HG02798 (cell line): Measurements from ENCODE around the gene C11orf98.
"Not testable (repeated sequence)": the region's sequence is repeated elsewhere in the genome, so short reads cannot be mapped to it uniquely, and the experiment has no call there.

Experiments
- ATAC-seq: cut with Tn5 transposase; IDR thresholded peaks from one replicate; pipeline ENCODE4 v1.9.1; 2021; ENCODE audit warnings: mild to moderate bottlenecking; ENCODE audit not compliant: unreplicated experiment, poor library complexity

Gene C11orf98

DNA sequence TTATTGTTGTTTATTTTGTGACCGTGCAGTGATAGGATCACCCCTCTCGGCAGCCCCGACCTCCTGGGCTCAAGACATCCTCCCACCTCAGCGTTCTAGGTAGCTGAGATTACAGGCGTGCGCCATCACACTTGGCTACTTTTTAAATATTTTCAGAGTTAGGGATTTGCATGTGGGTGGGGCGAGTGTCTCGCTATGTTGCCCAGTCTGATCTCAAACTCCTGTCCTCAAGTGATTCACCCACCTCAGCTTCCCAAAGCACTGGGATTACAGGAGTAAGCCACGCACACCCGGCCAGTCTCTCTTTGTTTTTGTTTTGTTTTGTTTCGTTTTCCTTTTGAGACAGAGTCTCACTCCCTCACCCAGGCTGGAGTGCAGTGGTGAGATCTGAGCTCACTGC lies 10.7 kb downstream of the C11orf98 start:
- no peak for ATAC-seq

GRCh38 chr11:62652161-62653006 lies 12.6 kb downstream of the C11orf98 start:
- no peak for ATAC-seq

DNA sequence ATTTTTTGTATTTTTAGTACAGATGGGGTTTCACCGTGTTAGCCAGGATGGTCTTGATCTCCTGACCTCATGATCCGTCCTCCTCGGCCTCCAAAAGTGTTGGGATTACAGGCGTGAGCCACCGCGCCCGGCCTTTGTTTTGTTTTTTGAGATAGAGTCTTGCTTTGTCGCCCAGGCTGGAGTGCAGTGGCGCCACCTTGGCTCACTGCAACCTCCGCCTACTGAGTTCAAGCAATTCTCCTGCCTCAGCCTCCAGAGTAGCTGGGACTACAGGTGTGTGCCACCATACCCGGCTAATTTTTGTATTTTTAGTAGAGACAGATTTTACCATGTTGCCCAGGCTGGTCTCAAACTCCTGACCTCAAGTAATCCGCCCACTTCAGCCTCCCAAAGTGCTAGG lies 14.7 kb downstream of the C11orf98 start:
- not testable (repeated sequence) for ATAC-seq

- no peak for ATAC-seq
These were observed 15.5 kb downstream of the C11orf98 start for GRCh38 chr11:62649486-62649885.

DNA sequence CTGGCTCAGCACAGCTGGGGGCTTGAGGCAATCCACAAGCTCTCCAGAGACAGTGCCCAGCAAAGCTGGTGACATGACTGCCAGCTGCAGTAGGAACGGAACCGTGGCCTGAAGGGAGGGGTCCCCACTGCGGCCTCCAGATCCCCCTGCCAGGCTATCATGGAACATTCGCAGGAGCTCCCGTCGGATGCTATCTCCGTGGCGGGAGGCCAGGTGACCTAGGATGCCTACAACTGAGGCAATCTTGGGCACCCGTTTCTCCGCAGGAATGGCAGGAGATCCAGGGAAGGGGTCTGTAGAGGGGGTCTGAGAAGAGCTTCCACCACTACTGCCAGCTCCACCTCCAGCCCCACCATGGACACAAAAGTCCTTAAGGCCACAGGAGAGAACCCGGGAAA lies 16.0 kb downstream of the C11orf98 start:
- no peak for ATAC-seq

- ATAC-seq = no peak
These were observed 16.6 kb downstream of the C11orf98 start for GRCh38 chr11:62648185-62648966.

GRCh38 chr11:62647609-62648005 lies 17.4 kb downstream of the C11orf98 start:
- no peak for ATAC-seq

DNA sequence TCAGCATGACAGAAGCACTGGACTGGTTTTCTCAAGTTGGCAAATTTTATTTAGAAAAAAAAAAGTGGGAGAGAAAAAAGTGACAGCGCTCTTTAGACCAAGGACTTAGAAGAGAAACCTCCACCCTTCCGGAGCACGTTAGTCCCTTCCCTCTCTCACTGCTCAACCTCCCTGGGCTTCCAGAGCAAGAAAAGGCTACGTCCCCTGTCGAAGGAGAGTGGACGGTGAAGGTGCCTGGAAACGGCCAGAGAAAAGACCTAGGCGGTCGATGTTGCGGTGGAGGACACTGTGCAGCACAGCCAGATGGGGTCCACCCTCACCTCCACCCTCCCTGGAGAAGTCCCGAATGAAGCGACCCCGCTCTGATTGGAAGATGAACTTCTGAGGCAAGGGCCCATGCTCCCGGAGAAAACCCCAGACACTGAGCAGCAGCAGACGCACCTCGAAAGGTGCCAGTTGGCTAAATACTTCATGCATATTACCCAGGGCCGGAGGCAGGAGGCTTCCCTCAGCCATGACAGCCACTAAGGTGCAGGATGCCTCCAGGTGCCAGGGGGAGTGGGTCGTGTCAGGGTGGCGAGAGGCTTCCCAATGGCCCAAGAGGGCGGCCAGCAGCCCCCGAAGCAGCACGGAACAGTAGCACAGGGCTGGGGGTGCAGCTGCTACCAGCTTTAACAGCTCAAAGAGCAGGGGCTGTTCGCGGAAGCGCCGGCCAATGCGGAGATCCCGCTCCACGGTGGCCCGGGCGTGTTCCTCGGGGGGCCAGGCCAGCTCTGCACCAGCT lies 18.0 kb downstream of the C11orf98 start:
- no peak for ATAC-seq

DNA sequence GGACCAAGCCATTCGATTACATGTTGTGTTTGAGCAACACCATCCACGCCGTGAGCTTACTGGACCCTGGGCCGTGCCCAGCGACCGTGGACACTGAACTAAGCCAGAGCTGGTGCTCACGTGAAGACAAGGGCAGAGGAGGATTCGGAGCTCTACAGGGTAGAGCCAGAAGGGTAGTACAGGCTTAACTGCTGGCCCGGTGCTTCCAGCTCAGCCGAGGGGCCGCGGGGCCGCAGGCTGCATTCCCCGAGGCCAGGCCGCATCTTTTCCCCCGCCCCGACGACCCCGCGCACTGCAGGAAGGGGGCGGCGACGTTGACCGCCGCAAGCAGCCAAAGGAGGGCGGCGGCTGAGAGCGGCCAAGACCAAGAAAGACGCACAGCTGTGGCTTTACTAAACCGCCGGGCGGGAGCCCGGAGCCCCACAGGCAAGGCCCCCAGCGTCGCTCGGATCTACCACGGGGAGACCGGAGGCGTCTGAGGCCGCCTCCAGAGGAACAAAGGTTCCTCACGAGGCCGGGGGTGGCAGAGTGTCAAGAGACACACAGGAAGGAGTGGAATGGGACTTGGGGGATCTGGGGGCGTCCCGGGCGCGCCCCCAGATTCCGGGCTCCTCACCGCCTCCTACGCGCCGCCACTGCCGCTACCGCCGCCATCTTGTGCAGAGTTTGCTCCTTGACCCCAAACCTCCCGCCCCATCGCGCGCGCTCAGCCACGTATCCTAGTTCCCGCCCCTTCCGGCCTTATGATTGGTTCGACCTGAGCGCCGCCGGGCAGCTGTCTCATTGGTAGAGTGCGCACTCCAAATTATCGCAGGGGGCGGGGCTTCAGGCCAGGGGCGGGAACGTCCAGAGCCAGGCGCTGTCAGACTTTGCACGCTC lies 18.8 kb downstream of the C11orf98 start, which contains the start of gene GANAB:
Gene GANAB, minus strand, starts transcription at position 668 of the 879 bp plus-strand sequence. Its CDS starts 14 bp downstream, at position 654.
- ATAC-seq = peak; percentile 97

DNA sequence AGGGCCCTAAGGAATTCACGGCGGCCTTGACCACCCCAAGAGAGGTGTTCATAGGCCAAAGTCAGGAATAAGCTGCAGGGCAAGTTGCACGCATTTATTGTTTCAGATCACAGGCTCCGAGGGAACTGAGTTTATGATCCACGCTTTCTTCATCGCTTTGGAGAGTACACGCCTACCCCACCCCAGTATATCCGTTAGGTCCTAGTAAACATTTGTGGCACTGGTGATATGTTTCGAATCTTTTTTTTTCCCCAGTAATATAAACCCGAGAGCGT lies 19.4 kb downstream of the C11orf98 start:
- no peak for ATAC-seq

- no peak for ATAC-seq
These were observed 20.8 kb downstream of the C11orf98 start for GRCh38 chr11:62644220-62644619.

DNA sequence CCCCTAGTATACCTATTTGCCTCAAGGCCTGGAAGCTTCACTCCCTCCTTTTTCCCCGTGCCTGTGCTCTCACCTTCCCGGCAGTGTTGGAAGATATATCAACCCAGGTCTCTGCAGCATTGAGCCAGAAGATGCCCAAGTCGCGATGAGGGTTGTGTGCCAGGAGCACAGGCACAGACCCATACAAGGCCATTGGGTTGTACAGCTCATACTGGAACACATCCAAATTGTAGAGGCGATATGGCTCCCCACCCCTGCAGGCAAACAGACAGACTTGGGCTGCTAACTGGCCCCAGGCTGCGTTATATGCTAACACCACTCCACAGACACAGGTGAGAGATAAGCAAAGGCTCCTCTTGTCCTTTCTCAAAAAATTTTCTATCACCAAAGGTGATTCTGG lies 32.5 kb downstream of the C11orf98 start:
- no peak for ATAC-seq

DNA sequence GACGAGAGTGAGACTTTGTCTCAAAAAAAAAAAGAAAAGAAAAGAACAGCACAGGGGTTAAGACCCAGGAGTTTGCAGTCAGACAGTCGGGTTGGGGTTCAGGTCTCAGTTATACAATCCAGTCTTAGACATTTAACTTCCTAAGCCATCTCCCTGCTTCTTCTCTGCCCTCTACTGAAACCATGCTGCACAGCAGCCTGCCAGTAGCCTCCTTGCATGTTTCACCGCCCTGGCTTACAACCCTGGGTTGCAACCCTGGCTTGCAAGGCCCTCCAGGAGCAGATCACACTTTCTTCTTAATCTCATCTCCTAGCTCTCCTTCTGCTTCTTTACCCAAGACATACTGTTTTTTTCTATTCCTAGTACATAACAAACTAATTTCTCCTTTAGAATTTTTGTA lies 37.3 kb downstream of the C11orf98 start:
- no peak for ATAC-seq

- ATAC-seq = no peak
These were observed 42.4 kb downstream of the C11orf98 start for GRCh38 chr11:62622476-62623089.

DNA sequence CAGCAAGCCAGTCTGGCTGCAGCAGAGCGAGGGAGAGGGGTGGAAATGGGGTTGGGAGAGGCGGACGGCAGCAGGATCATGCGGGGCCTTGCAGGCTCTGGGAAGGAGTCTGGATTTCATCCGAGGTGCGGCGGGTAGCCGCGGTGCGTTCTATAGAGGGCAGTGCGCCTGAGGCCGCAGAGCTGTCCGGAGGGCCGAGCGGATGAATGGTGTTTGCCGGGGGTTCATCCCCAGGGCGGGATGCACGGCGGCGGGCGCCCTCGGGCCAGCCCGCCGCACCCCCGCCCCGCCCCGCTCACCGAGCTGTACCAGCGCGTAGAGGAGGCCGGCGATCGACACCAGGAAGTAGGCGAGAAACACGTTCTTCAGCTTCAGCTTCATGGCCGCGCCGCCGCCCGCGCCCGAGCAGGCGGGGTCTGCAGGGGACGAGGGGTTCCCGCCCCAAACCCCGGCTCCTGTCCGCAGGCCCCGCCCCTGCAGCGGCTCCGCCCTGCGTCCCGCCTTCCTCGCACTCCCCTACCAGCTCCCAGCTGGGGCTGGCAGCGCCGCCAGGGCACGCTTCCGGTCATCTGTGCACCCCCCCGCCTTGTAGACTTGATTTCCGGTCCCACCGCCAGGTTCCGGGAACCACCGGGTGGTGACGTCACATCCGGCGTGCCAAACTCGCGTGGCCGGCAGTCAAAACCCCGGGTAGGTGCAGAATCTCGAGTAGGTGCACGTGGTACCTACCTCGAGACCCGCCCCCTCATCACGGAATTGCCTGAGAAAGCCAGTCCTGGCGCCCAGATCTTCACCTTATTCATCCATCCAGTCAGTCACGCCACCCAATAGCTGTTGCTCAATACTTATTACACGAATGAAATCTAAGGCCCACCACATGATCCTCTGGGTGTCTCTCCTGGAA lies 43.2 kb downstream of the C11orf98 start, which contains the start of gene B3GAT3:
Gene B3GAT3, minus strand, starts transcription at position 420 of the 904 bp plus-strand sequence. Its CDS starts 39 bp downstream, at position 381.
- peak; percentile 97 for ATAC-seq

- ATAC-seq = no peak
These were observed 43.9 kb downstream of the C11orf98 start for GRCh38 chr11:62621027-62621566.

- ATAC-seq = not testable (repeated sequence)
These were observed 48.1 kb downstream of the C11orf98 start for GRCh38 chr11:62616957-62617356.

GRCh38 chr11:62615521-62615920 lies 49.5 kb downstream of the C11orf98 start:
- ATAC-seq = no peak
